B cell (primary cell): ENCODE measurements around the gene DOK7. TPM values are rescaled to one million over a fixed set of nuclear protein-coding genes. Genes with fewer than 3 reads are reported as not detected.

Experiments used
- ATAC-seq: fragments of 200-7000 bp; cut with Tn5 transposase; one replicate; pipeline ENCODE4 v1.10.0; 2021; ENCODE audit warnings: low read depth, mild to moderate bottlenecking, moderate number of reproducible peaks, moderate library complexity
- CTCF ChIA-PET: fragments of 350-600 bp; sonication (Branson Sonifier 250); formaldehyde crosslinking; loops from one replicate; lab custom pipeline; 2021; ENCODE audit warnings: antibody characterized with exemption, inconsistent platforms; lab: Charles Lee
- POLR2A ChIA-PET: fragments of 350-600 bp; sonication (Branson Sonifier 250); formaldehyde crosslinking; loops from one replicate; lab custom pipeline; 2021; ENCODE audit warnings: antibody characterized with exemption; lab: Charles Lee
- DNase-seq: peaks from one replicate; pipeline ENCODE4 v3.0.0; 2013
- H2AFZ ChIP-seq: 2 replicates; pipeline ENCODE4 v1.6.1; 2012; ENCODE audit warnings: mild to moderate bottlenecking, low read depth, low read length; ENCODE audit not compliant: insufficient read depth, poor library complexity, severe bottlenecking
- H3K27ac ChIP-seq, 2 donors: 1 replicate in 1 of 2; 2 replicates in 1 of 2; pipeline ENCODE4 v1.5.1; 2012 to 2013; ENCODE audit warnings: low read length in 2 of 2, mild to moderate bottlenecking in 2 of 2, moderate library complexity in 1 of 2
- H3K27me3 ChIP-seq, 4 experiments: fragments of 200-600 bp in 1 of 4; sonication (generic) in 1 of 4; replicated peaks in 1 of 4; 1 replicate in 2 of 4; 2 replicates in 2 of 4; pipeline versions ENCODE4 v1.6.1 to v1.7.0; 2013 to 2016; ENCODE audit warnings: low read length in 3 of 4, mild to moderate bottlenecking in 2 of 4, mixed read lengths in 1 of 4, moderate library complexity in 1 of 4; ENCODE audit not compliant: insufficient read depth in 4 of 4, control insufficient read depth in 3 of 4; ENCODE audit errors: control extremely low read depth in 1 of 4
- H3K36me3 ChIP-seq, 2 experiments: replicated peaks in 1 of 2; 1 replicate in 1 of 2; 2 replicates in 1 of 2; pipeline versions ENCODE4 v1.6.1 to v1.7.1; 2013; ENCODE audit warnings: low read length in 1 of 2; ENCODE audit not compliant: insufficient read depth in 2 of 2, control insufficient read depth in 1 of 2; ENCODE audit errors: control extremely low read depth in 1 of 2, extremely low read depth in 1 of 2
- H3K4me1 ChIP-seq, 2 donors: fragments of 200-600 bp in 1 of 2; sonication (generic) in 1 of 2; 1 replicate in 1 of 2; 2 replicates in 1 of 2; pipeline versions ENCODE4 v1.5.1 to v1.6.1; 2013 to 2017; ENCODE audit warnings: low read length in 2 of 2; ENCODE audit not compliant: control insufficient read depth in 2 of 2, insufficient read depth in 2 of 2
- H3K4me2 ChIP-seq: replicated peaks from 2 replicates; pipeline ENCODE3; 2012; ENCODE audit warnings: mild to moderate bottlenecking, low read depth, low read length; ENCODE audit not compliant: poor library complexity, severe bottlenecking
- H3K4me3 ChIP-seq, 5 experiments: fragments of 200-600 bp in 1 of 5; sonication (generic) in 1 of 5; 1 replicate in 3 of 5; 2 replicates in 2 of 5; pipeline versions ENCODE4 v1.5.1 to v1.7.0; 2011 to 2016; ENCODE audit warnings: low read length in 4 of 5, mild to moderate bottlenecking in 4 of 5, low read depth in 2 of 5, control low read depth in 1 of 5, moderate library complexity in 1 of 5; ENCODE audit not compliant: insufficient read depth in 1 of 5; ENCODE audit errors: control extremely low read depth in 1 of 5, extremely low read depth in 1 of 5
- H3K79me2 ChIP-seq: fragments of 200-600 bp; sonication (generic); one replicate; pipeline ENCODE4 v1.6.0; 2016; ENCODE audit warnings: low read length; ENCODE audit not compliant: control insufficient read depth, insufficient read depth
- H3K9ac ChIP-seq: fragments of 200-600 bp; sonication (generic); 2 replicates; pipeline ENCODE4 v1.6.1; 2017; ENCODE audit warnings: mild to moderate bottlenecking, low read length, moderate library complexity
- H3K9me3 ChIP-seq, 3 donors: one replicate each; pipeline versions ENCODE4 v1.6.1 to v1.7.1; 2013; ENCODE audit warnings: low read length in 2 of 3; ENCODE audit not compliant: control insufficient read depth in 2 of 3, insufficient read depth in 1 of 3; ENCODE audit errors: control extremely low read depth in 1 of 3
- H4K20me1 ChIP-seq: 2 replicates; pipeline ENCODE4 v1.6.0; 2012; ENCODE audit warnings: mild to moderate bottlenecking, low read length; ENCODE audit not compliant: insufficient read depth, control insufficient read depth, poor library complexity, severe bottlenecking
- H3K27ac Mint-ChIP-seq: one replicate; pipeline ENCODE4 v1.8.0; 2021; ENCODE audit warnings: mixed read lengths
- H3K27me3 Mint-ChIP-seq: one replicate; pipeline ENCODE4 v1.8.0; 2021; ENCODE audit warnings: mixed read lengths
- H3K4me1 Mint-ChIP-seq: one replicate; pipeline ENCODE4 v1.8.0; 2021; ENCODE audit warnings: mixed read lengths
- H3K4me3 Mint-ChIP-seq: one replicate; pipeline ENCODE4 v1.8.0; 2021; ENCODE audit warnings: mixed read lengths
- H3K9me3 Mint-ChIP-seq: one replicate; pipeline ENCODE4 v1.8.0; 2022; ENCODE audit warnings: mixed read lengths; ENCODE audit not compliant: insufficient read depth
- EZH2 ChIP-seq: IDR thresholded peaks from 2 replicates; pipeline ENCODE4 v1.6.1; 2012; ENCODE audit warnings: borderline replicate concordance, low read depth, mild to moderate bottlenecking, moderate library complexity, low read length; ENCODE audit not compliant: insufficient read depth, poor library complexity, severe bottlenecking
- WGBS: methylation state at CpG from one replicate; pipeline ENCODE4 v1.1.5; 2013; ENCODE audit warnings: missing lambda C conversion rate; ENCODE audit not compliant: insufficient coverage; 5-methylcytosine and 5-hydroxymethylcytosine counted together
- intact Hi-C: fragments of 100-400 bp; cut with micrococcal nuclease; formaldehyde crosslinking; loops from one replicate; pipeline ENCODE4 v1.10.0; 2022
- polyA plus RNA-seq: library from polyadenylated mRNA; depleted of rRNA; stranded (reverse); fragments of >200 nt; gene quantifications from 2 replicates; pipeline ENCODE4 v1.2.3, GENCODE V29; 2012
- total RNA-seq, 2 donors: library from RNA; stranded (reverse); fragments of 120-200 nt in 1 of 2; gene quantifications; 1 replicate in 1 of 2; 2 replicates in 1 of 2; pipeline versions ENCODE4 v1.2.3 to v1.2.4, GENCODE V29; 2013 to 2022
- TF ChIP-seq, protein P1 (sequence below): fragments of 200-600 bp; IDR thresholded peaks from one replicate; pipeline ENCODE4 v1.8.0; 2022; ENCODE audit warnings: antibody characterized with exemption, mild to moderate bottlenecking

The DOK7 gene
- total and polyA plus RNA-seq, 2 donors (not counting 1 experiment from before 2014, with no cell fraction given) = 24.1 to 24.8 TPM

DNA sequence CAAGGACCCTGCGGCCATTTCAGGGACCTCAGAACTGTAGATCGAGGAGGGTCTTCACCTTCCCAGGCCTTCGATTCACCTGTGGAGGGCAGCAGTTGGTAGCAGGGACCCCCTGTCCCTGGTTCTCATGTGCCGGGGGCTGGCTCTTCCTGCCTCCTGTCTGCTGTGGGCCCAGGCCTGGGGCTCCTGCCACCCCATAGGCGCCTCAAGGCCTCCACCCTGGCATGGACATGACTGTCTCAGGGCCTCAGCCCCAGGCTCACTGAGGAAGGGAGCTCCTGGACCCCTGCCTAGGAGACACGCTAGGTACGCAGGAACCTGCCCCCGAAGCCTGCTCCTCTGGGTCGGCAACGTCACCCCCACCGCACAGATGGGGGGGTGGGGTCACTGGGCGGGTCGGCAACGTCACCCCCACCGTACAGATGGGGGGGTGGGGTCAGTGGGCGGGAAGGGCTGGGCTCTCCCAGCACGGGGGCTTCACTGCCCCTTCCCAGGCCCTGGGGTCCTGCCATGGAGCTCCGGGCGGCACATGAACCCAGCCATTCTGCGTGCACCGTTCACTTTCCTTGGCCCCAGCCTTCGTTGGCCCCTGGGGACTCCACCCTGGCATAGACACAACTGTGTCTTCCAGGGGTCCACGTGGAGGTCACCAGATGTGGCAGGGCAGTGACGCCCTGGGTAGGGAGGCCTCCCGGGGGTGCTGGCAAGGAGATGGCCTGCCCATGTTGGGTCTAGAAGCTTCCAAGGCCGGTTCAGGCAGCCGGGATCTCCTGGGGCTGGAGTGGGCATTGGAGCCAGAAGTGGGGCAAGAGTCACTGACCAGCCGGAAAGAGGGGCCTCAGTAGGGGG lies 24.9 kb upstream of the DOK7 start:
- Histone ChIP-seq H4K20me1 (no peaks in the 10 kb centered on the region), H3K9me3 (no peaks in the 10 kb centered on the region), H3K9ac (no peak overlapping the region), H3K27ac (no peak overlapping the region), H2AFZ (no peak overlapping the region), H3K4me2 (no peak overlapping the region), H3K4me3 (no peak overlapping the region), H3K36me3 (no peaks in the 10 kb centered on the region), H3K4me1 (peaks cover 0 to 4% of the 10 kb centered on the region in 2 donors), H3K27me3 (no peaks in the 10 kb centered on the region), H3K79me2 (no peaks in the 10 kb centered on the region)
- DNase-seq (no peak), ATAC-seq (no peak)
- no peak for TF ChIP-seq EZH2
- TF ChIP-seq, protein P1, sequence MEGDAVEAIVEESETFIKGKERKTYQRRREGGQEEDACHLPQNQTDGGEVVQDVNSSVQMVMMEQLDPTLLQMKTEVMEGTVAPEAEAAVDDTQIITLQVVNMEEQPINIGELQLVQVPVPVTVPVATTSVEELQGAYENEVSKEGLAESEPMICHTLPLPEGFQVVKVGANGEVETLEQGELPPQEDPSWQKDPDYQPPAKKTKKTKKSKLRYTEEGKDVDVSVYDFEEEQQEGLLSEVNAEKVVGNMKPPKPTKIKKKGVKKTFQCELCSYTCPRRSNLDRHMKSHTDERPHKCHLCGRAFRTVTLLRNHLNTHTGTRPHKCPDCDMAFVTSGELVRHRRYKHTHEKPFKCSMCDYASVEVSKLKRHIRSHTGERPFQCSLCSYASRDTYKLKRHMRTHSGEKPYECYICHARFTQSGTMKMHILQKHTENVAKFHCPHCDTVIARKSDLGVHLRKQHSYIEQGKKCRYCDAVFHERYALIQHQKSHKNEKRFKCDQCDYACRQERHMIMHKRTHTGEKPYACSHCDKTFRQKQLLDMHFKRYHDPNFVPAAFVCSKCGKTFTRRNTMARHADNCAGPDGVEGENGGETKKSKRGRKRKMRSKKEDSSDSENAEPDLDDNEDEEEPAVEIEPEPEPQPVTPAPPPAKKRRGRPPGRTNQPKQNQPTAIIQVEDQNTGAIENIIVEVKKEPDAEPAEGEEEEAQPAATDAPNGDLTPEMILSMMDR = no peak
- POLR2A ChIA-PET = no interaction called here
- CTCF ChIA-PET = no interaction called here
- H3K9me3 Mint-ChIP-seq = no peaks in the 10 kb centered on the region
- H3K4me1 Mint-ChIP-seq = no peaks in the 10 kb centered on the region
- 88% methylated on average over 23 of the region's 28 CpGs for WGBS
- intact Hi-C loops = no loop called here
- no peak overlapping the region for H3K4me3 Mint-ChIP-seq
- no peak overlapping the region for H3K27ac Mint-ChIP-seq
- H3K27me3 Mint-ChIP-seq = no peaks in the 10 kb centered on the region

DNA sequence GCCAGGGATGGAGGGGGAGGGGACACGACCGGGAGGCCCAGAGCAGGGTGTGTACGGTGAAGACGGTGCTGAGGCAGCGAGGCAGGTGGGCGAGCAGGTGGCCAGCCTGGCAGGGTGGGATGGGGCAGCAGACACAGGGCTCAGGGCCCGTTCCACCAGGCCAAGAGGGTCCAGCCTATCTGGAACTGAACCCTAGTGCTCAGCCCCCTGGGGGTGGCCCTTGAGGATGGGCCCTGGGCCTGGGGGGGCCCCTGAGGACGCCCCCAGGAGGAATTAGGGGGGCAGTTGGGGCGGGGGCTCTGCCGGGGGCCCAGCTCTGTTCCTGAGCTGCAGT lies 24.3 kb upstream of the DOK7 start:
- no peak for DNase-seq
- TF ChIP-seq, protein P1 = no peak
- no peak for TF ChIP-seq EZH2
- Histone ChIP-seq H2AFZ (no peak overlapping the region), H3K27ac (no peak overlapping the region), H3K9ac (no peak overlapping the region), H3K9me3 (no peaks in the 10 kb centered on the region), H3K36me3 (no peaks in the 10 kb centered on the region), H3K4me3 (no peak overlapping the region), H3K4me2 (no peak overlapping the region), H4K20me1 (no peaks in the 10 kb centered on the region), H3K79me2 (no peaks in the 10 kb centered on the region), H3K27me3 (peaks cover 0 to 3% (median 0%) of the 10 kb centered on the region in 4 experiments), H3K4me1 (peaks cover 0 to 9% of the 10 kb centered on the region in 2 donors)
- no peak overlapping the region for H3K27ac Mint-ChIP-seq
- H3K9me3 Mint-ChIP-seq = no peaks in the 10 kb centered on the region
- H3K4me3 Mint-ChIP-seq = no peak overlapping the region
- ChIA-PET CTCF (no interaction called here), POLR2A (no interaction called here)
- 85% methylated on average over 9 of the region's 10 CpGs for WGBS
- intact Hi-C loops = no loop called here
- H3K4me1 Mint-ChIP-seq = no peaks in the 10 kb centered on the region
- no peaks in the 10 kb centered on the region for H3K27me3 Mint-ChIP-seq
- ATAC-seq = no peak
